ENCODE data around the gene LRRC7. TPM values are rescaled to one million over a fixed set of nuclear protein-coding genes. Genes with fewer than 3 reads are reported as not detected.

LRRC7 gene
- total and polyA plus RNA-seq, 12 donors, result under 0.01 to 3.4 (median 0.32) TPM; not detected in 3

- no peak for DNase-seq
- 89 to 92% (median 91%) methylated on average over 2 of the region's 2 CpGs for WGBS, 4 donors
Observed at GRCh38 chr1:69679965-69680364, 112.2 kb downstream of the LRRC7 start.

GRCh38 chr1:69686367-69686984, 118.8 kb downstream of the LRRC7 start:
- Histone ChIP-seq H3K4me1 (replicated peaks in 1 of 2) (no peaks in the 10 kb centered on the region), H3K4me3 (no peak overlapping the region), H3K36me3 (replicated peaks in 1 of 2) (no peaks in the 10 kb centered on the region), H3K27ac (no peak overlapping the region), H3K9me3 (replicated peaks in 1 of 3) (no peaks in the 10 kb centered on the region), H3K27me3 (no peaks in the 10 kb centered on the region)
- no peak for DNase-seq
- intact Hi-C loops (cut with DNase I), result no loop called here
- TF ChIP-seq POLR2A (IDR thresholded peaks at IDR 0.05) (no peak), CTCF (IDR thresholded peaks at IDR 0.05) (no peak)
- 77 to 89% (median 81%) methylated on average over 1 of the region's 1 CpG for WGBS, 4 donors

More at GRCh38 chr1:69679965-69680364, 112.2 kb downstream of the LRRC7 start:
- TF ChIP-seq POLR2A (IDR thresholded peaks at IDR 0.05), result no peak
- TF ChIP-seq CTCF (IDR thresholded peaks at IDR 0.05), result no peak
- no peaks in the 10 kb centered on the region for H3K9me3 ChIP-seq (replicated peaks in 1 of 3)
- no peaks in the 10 kb centered on the region for H3K27me3 ChIP-seq
- H3K27ac ChIP-seq, result no peak overlapping the region
- H3K36me3 ChIP-seq (replicated peaks in 1 of 2), result no peaks in the 10 kb centered on the region
- no peak overlapping the region for H3K4me3 ChIP-seq
- intact Hi-C loops (cut with DNase I), result no loop called here
- no peaks in the 10 kb centered on the region for H3K4me1 ChIP-seq (replicated peaks in 1 of 2)

- no peak overlapping the region for H3K4me3 ChIP-seq
- no peaks in the 10 kb centered on the region for H3K9me3 ChIP-seq (replicated peaks in 1 of 3)
- DNase-seq, result no peak
- 66 to 82% (median 72%) methylated on average over 2 of the region's 2 CpGs for WGBS, 4 donors
- TF ChIP-seq CTCF (IDR thresholded peaks at IDR 0.05), result no peak
- TF ChIP-seq POLR2A (IDR thresholded peaks at IDR 0.05), result no peak
- intact Hi-C loops (cut with DNase I), result no loop called here
- no peaks in the 10 kb centered on the region for H3K27me3 ChIP-seq
- no peaks in the 10 kb centered on the region for H3K36me3 ChIP-seq (replicated peaks in 1 of 2)
- no peaks in the 10 kb centered on the region for H3K4me1 ChIP-seq (replicated peaks in 1 of 2)
- no peak overlapping the region for H3K27ac ChIP-seq
Observed at GRCh38 chr1:69688193-69688592, 120.5 kb downstream of the LRRC7 start.

GRCh38 chr1:69691179-69691578, 123.5 kb downstream of the LRRC7 start:
- Histone ChIP-seq H3K27me3 (no peaks in the 10 kb centered on the region), H3K4me1 (replicated peaks in 1 of 2) (no peaks in the 10 kb centered on the region), H3K4me3 (no peak overlapping the region), H3K27ac (no peak overlapping the region), H3K9me3 (replicated peaks in 1 of 3) (no peaks in the 10 kb centered on the region), H3K36me3 (replicated peaks in 1 of 2) (no peaks in the 10 kb centered on the region)
- TF ChIP-seq POLR2A (IDR thresholded peaks at IDR 0.05), result no peak
- TF ChIP-seq CTCF (IDR thresholded peaks at IDR 0.05), result no peak
- 38 to 56% (median 47%) methylated on average over 3 of the region's 3 CpGs for WGBS, 4 donors
- intact Hi-C loops (cut with DNase I), result no loop called here
- no peak for DNase-seq
